BE2C (cell line): ENCODE measurements around the gene CENPU.

ENCODE experiments used
- DNase-seq: peaks from one replicate; pipeline ENCODE4 v3.0.0-alpha.2; 2020
- H3K27me3 ChIP-seq: fragments of 250-450 bp; sonication (Bioruptor Pico); 2 replicates; pipeline ENCODE4 v1.5.1; 2020; ENCODE audit warnings: mild to moderate bottlenecking
- H3K36me3 ChIP-seq: fragments of 250-450 bp; sonication (Bioruptor Pico); 2 replicates; pipeline ENCODE4 v1.5.1; 2020; ENCODE audit warnings: mild to moderate bottlenecking
- H3K4me1 ChIP-seq: fragments of 250-450 bp; sonication (Bioruptor Pico); 2 replicates; pipeline ENCODE4 v1.5.1; 2020
- H3K4me3 ChIP-seq: 2 replicates; pipeline ENCODE4 v1.5.1; 2011; ENCODE audit warnings: low read depth, low read length
- H3K9me3 ChIP-seq: fragments of 250-450 bp; sonication (Bioruptor Pico); 2 replicates; pipeline ENCODE4 v1.5.1; 2020
- TF ChIP-seq, protein P1 (sequence below): IDR thresholded peaks from 2 replicates; pipeline ENCODE4 v1.5.1; 2012; ENCODE audit warnings: mild to moderate bottlenecking, low read depth, low read length

The CENPU gene

DNA sequence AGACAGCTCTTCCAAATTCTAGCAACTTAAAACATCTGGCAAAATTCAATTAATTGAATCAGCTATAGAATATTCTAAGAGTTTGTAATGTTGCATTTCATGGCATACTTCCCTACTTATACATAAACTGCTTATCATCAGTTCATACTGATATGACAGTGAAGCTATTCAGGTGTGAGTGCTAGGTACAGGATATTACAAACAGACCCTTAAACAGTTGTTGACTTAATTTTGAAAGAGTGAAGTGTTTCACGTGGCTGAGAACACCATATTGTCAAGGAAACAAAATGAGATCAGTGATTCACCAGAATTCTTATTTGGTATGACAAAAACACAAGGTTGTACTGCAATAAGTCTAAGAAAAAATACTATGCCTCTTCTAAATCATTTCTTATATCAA, 27.4 kb downstream of the CENPU start:
- H3K4me1 ChIP-seq, result no peaks in the 10 kb centered on the region
- TF ChIP-seq, protein P1, sequence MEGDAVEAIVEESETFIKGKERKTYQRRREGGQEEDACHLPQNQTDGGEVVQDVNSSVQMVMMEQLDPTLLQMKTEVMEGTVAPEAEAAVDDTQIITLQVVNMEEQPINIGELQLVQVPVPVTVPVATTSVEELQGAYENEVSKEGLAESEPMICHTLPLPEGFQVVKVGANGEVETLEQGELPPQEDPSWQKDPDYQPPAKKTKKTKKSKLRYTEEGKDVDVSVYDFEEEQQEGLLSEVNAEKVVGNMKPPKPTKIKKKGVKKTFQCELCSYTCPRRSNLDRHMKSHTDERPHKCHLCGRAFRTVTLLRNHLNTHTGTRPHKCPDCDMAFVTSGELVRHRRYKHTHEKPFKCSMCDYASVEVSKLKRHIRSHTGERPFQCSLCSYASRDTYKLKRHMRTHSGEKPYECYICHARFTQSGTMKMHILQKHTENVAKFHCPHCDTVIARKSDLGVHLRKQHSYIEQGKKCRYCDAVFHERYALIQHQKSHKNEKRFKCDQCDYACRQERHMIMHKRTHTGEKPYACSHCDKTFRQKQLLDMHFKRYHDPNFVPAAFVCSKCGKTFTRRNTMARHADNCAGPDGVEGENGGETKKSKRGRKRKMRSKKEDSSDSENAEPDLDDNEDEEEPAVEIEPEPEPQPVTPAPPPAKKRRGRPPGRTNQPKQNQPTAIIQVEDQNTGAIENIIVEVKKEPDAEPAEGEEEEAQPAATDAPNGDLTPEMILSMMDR, result no peak
- H3K36me3 ChIP-seq, result peaks cover 90% of the 10 kb centered on the region
- no peak for DNase-seq
- no peak overlapping the region for H3K4me3 ChIP-seq
- no peaks in the 10 kb centered on the region for H3K9me3 ChIP-seq
- no peaks in the 10 kb centered on the region for H3K27me3 ChIP-seq

DNA sequence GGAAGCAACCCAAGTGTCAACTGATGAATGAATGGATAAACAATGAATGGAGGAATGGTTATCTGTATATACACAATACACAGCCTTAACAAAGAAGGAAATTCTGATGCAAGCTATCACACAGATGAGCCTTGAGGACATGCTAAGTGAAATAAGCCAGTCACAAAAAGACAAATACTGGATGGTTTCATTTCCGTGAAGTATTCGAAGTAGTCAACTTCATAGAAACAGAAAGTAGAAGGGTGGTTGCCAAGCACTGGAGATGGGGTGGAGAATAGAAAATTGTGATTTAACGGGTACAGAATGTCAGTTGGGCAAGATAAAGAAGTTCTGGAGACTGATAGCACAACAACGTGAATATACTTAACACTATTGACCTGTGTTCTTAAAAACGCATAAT, 28.2 kb downstream of the CENPU start:
- no peaks in the 10 kb centered on the region for H3K9me3 ChIP-seq
- peaks cover 90% of the 10 kb centered on the region for H3K36me3 ChIP-seq
- DNase-seq, result no peak
- H3K4me1 ChIP-seq, result no peaks in the 10 kb centered on the region
- TF ChIP-seq, protein P1, result no peak
- no peak overlapping the region for H3K4me3 ChIP-seq
- H3K27me3 ChIP-seq, result no peaks in the 10 kb centered on the region

DNA sequence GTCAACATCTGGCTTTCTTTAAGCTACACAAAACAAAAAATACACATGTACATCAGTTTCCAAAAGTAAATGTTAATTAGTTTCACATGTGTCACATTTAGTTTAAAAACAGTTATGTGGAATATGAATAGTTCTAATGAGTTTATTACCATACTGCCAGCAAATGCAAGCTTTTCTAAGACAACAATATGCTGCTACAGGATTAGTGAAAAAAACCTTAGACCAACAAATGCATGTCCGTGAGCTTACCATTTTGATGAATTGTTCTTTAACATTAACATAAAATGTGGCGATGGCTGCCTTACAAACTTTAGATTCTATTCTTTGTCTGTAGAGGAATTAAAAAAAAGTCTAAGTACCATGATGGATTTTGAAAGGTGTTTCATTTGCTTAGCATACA, 31.8 kb downstream of the CENPU start:
- no peak for DNase-seq
- no peaks in the 10 kb centered on the region for H3K4me1 ChIP-seq
- H3K36me3 ChIP-seq, result peaks cover 77% of the 10 kb centered on the region

DNA sequence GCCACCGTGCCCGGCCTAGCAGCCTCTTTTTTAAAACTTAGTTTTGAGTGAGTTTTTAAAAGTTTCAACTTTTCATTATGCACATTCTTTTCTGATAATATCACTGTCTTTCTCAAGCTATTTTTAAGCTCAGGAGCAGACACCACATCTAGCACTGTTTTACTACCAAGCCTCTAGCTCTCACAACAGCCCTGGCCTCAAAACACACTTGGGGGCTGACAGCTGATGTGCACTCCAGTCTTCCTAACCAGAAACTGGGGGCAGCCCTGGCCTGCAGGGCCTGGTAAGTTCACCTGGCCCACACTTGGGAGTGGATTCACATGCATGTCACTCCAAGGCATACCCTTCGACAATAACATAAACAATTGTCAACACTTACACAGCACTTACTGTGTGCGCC, 34.0 kb downstream of the CENPU start:
- no peak for DNase-seq
- Histone ChIP-seq H3K9me3 (no peaks in the 10 kb centered on the region), H3K4me3 (no peak overlapping the region), H3K36me3 (peaks cover 60% of the 10 kb centered on the region), H3K27me3 (no peaks in the 10 kb centered on the region), H3K4me1 (peaks cover 6% of the 10 kb centered on the region)
- TF ChIP-seq, protein P1, result no peak

More for the DNA sequence above, 31.8 kb downstream of the CENPU start:
- Histone ChIP-seq H3K27me3 (no peaks in the 10 kb centered on the region), H3K4me3 (no peak overlapping the region), H3K9me3 (no peaks in the 10 kb centered on the region)
- TF ChIP-seq, protein P1, result no peak

DNA sequence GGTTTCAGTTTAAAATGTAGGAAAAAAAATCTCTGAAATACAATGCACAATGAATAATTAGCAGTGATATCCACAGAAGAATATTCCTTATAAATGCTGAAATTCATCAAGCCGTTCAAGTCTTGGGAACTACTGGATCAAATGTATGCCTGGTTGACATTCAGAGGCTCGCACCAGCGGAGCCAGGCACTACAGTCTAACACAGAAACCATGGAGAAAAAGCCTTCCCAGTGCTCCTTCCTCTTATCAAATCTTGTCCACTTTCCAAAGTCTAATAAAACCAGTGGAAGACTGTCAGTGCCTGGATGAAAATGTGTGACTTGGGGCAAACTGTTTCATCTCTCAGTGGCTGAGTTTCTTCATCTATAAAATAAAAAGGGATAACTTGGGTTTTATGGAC, 35.9 kb downstream of the CENPU start:
- DNase-seq, result no peak
- H3K36me3 ChIP-seq, result peaks cover 56% of the 10 kb centered on the region
- peaks cover 9% of the 10 kb centered on the region for H3K4me1 ChIP-seq
- no peaks in the 10 kb centered on the region for H3K9me3 ChIP-seq
- TF ChIP-seq, protein P1, result no peak
- H3K4me3 ChIP-seq, result no peak overlapping the region
- H3K27me3 ChIP-seq, result no peaks in the 10 kb centered on the region

DNA sequence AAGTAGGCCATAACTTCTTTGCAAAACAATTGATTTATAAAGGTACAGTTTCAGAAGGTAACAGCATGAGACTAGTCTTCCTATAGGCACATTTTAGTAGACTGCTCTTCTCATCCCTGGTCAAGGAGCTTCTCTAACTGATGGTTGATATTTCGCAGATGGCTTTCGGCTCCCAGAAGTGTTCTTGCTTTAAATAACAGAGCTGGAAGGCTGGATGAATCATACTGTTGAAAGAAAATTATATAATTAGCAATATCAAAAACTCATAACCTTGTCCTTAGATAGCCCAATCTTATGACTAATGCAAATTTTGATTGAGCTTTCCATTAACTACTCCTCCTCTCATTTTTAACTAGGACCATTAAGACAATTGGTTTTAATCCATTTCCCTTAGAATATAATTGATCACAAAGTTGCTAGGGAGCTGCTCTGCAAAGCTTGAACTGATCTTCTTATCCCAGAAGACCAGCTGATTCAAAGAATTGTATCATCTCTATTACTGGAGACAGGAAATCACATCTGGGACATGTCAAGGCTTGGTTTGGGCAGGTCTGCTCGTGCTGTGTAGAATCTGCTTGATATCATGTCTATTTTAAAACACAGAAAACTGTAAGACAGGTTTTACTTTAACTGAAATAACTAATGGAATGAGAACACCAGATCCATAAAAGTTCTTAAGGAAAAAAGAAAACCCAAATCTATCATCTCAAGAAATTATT, 38.6 kb downstream of the CENPU start:
- peaks cover 31% of the 10 kb centered on the region for H3K36me3 ChIP-seq
- DNase-seq, result peak; percentile 52
- H3K4me1 ChIP-seq, result peaks cover 9% of the 10 kb centered on the region
- H3K4me3 ChIP-seq, result no peak overlapping the region
- TF ChIP-seq, protein P1, result no peak
- no peaks in the 10 kb centered on the region for H3K9me3 ChIP-seq
- no peaks in the 10 kb centered on the region for H3K27me3 ChIP-seq
